ENCODE results near the gene VAMP8.

GRCh38 chr2:85549826-85550225 lies 27.6 kb upstream of the VAMP8 start:
- TF ChIP-seq CTCF (IDR thresholded peaks at IDR 0.05; ENCODE audit: low read depth, low read length, missing input control) (no peak), GABPA (IDR thresholded peaks at IDR 0.05 in 1 of 2, conservative IDR thresholded peaks at IDR 0.05 in 1 of 2) (no peak), REST (IDR thresholded peaks at IDR 0.05) (no peak), TAF1 (conservative IDR thresholded peaks at IDR 0.05) (no peak)
